Stimulated activated naive CD4-positive, alpha-beta T cell treated with Interleukin-2 at 50 U/mL for 16 hours (primary cell): ENCODE results near the gene TMEM231.
"Not testable (repeated sequence)": the region's sequence is repeated elsewhere in the genome, so short reads cannot be mapped to it uniquely, and the experiment has no call there.

Experiments
- DNase-seq: peaks from one replicate; lab custom pipeline; 2025; lab: John Stamatoyannopoulos, UW

TMEM231 gene

GRCh38 chr16:75555707-75556430 is at the start of gene TMEM231:
Gene TMEM231, minus strand, starts transcription at chr16:75556252. Its CDS starts 43 bp downstream, at chr16:75556209.
- DNase-seq, result peak; percentile 98

GRCh38 chr16:75603241-75603640 is 47.2 kb upstream of the TMEM231 start:
- DNase-seq, result no peak

- DNase-seq, result no peak
Observed at GRCh38 chr16:75599452-75600277, 43.6 kb upstream of the TMEM231 start.

- DNase-seq, result no peak
Observed at GRCh38 chr16:75593825-75594820, 38.1 kb upstream of the TMEM231 start.

- DNase-seq, result no peak
Observed at GRCh38 chr16:75593308-75593707, 37.3 kb upstream of the TMEM231 start.

GRCh38 chr16:75591927-75592326 is 35.9 kb upstream of the TMEM231 start:
- DNase-seq, result not testable (repeated sequence)

GRCh38 chr16:75590920-75591843 is 35.1 kb upstream of the TMEM231 start:
- DNase-seq, result no peak

GRCh38 chr16:75589306-75589705 is 33.3 kb upstream of the TMEM231 start:
- no peak for DNase-seq

- DNase-seq, result no peak
Observed at GRCh38 chr16:75588716-75589115, 32.7 kb upstream of the TMEM231 start.

GRCh38 chr16:75584108-75584507 is 28.1 kb upstream of the TMEM231 start:
- no peak for DNase-seq

- DNase-seq, result no peak
Observed at GRCh38 chr16:75579281-75579834, 23.3 kb upstream of the TMEM231 start.

- DNase-seq, result no peak
Observed at GRCh38 chr16:75578725-75579124, 22.7 kb upstream of the TMEM231 start.

GRCh38 chr16:75578212-75578611 is 22.2 kb upstream of the TMEM231 start:
- DNase-seq, result no peak

GRCh38 chr16:75576384-75576811 is 20.3 kb upstream of the TMEM231 start:
- no peak for DNase-seq

GRCh38 chr16:75575958-75576357 is 19.9 kb upstream of the TMEM231 start:
- DNase-seq, result no peak

GRCh38 chr16:75573955-75574354 is 17.9 kb upstream of the TMEM231 start:
- DNase-seq, result no peak

- no peak for DNase-seq
Observed at GRCh38 chr16:75572864-75573542, 17.0 kb upstream of the TMEM231 start.

- DNase-seq, result no peak
Observed at GRCh38 chr16:75570396-75571065, 14.5 kb upstream of the TMEM231 start.

GRCh38 chr16:75567911-75568310 is 11.9 kb upstream of the TMEM231 start:
- no peak for DNase-seq
